ENCODE data around the gene SLC7A1.
A peak's percentile ranks its signal among the peaks of the same experiment; 100 is the strongest.
"Not testable (repeated sequence)": the region's sequence is repeated elsewhere in the genome, so short reads cannot be mapped to it uniquely, and the experiment has no call there.

The SLC7A1 gene

DNA sequence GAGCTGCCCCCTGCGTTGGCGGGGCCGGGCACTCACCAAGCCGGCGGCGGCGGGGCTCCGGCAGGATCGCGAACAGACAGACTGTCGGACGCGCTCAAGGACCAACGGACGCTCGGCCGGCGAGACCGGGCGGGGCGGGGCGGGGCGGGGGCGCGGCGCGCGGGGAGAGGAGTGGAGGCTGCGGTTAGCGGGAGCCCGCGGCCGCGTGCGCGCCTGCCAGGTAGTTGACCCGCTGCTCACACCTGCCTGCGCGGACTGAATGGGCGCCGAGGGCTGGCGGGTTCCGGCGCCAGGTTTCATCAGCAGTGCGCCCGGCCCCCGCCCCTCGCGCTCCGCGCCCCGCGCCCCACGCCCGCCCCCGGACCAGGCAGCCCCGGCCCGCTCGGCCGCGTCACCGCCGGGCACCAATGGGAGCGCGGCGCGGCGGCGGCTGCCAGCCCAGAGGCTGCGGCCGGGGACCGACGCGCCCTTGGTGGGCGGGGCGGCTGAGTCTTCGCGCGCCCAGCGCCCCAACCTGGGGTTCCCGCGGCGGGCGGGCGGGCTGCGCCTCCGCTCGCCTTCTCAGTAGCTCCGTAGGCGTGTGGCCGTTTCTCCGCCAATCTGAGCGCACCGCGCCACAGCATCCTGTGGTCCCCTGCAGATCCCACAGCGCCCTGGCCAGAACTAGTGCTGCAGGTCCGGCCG is at the start of gene SLC7A1:
Gene SLC7A1, minus strand, starts transcription at position 309 of the 684 bp plus-strand sequence. CDS start 59,500 bp downstream, outside the sequence.
- peak; percentile 82 for DNase-seq

DNA sequence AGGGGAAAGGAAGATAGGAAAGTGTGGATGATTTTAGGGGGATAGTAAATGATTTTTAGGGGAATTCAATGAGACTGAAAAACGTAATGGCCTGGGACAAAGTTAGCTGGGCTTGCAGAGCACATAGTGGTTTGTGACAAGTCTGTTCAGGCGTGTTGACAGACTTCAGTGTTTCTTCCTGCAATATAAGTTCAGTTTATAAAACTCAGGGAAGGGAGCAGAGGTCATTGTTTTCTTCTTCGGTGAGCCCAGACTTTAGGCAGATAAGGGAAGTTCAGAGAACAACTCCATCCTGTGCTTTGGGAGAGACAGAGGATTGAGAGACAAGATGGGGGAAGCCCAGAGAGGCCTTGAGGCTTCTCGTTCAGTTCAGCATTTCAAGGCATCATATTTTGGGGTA is 45.2 kb upstream of the SLC7A1 start:
- DNase-seq: no peak

GRCh38 chr13:29636831-29637230 is 41.3 kb upstream of the SLC7A1 start:
- not testable (repeated sequence) for DNase-seq

DNA sequence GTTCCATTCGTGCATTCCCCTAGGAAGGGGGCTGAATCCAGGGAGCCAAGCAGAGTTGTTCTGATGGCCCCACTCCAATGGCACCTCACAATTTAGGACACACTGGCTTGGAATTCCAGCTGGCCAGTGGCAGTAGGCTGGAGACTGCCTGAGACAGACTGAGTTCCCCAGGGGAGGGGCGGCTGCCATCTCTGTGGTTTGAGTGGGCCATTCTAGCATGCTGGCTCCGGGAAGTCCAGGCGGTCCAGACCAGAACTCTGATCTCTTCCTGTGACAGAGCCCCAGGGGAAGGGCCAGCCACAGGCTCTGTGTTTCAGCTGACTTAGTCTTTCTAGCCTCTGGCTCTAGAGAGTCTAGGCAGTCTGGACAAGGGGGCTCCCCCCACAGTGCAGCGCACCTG is 29.5 kb upstream of the SLC7A1 start:
- DNase-seq: no peak

GRCh38 chr13:29621841-29622240 is 26.4 kb upstream of the SLC7A1 start:
- DNase-seq: no peak

GRCh38 chr13:29621051-29621800 is 25.7 kb upstream of the SLC7A1 start:
- no peak for DNase-seq

DNA sequence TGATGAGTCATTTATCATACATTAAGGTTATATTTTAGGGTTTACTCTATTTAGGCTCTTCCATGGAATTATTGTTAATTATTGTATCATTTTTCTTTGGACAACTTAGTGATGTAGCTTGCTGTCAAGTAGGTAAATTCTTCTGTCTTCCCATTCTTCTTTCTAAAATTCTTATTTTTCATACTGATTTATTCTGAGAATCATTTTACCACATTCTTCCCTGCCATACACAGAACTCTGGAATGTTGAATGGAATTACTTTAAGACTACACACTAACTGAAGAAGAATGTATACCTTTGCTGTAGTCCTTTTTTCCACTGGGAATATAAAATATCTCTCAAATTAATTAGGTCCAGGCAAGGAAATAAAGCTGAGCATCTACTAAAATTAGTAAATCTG is 24.5 kb upstream of the SLC7A1 start:
- no peak for DNase-seq

DNA sequence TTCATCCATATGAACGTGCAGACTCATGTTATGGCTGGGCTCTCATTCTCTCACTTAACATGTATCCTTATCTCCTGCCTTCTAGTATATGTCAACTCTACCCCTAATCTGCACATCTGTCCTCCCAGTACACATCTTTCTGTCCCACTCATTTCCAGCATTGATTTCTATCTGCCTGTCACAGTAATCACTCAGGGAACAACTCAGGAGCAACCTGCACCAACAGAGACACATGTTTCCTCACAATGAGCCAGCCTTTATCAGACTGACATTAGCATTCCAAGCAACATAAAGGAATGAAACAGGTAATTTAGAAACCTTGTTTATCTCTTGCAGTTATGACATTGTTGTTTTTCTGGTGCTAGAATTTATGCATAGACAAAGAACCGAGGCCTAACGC is 17.6 kb upstream of the SLC7A1 start:
- no peak for DNase-seq

- no peak for DNase-seq
Observed at GRCh38 chr13:29607465-29607864, 12.0 kb upstream of the SLC7A1 start.

DNA sequence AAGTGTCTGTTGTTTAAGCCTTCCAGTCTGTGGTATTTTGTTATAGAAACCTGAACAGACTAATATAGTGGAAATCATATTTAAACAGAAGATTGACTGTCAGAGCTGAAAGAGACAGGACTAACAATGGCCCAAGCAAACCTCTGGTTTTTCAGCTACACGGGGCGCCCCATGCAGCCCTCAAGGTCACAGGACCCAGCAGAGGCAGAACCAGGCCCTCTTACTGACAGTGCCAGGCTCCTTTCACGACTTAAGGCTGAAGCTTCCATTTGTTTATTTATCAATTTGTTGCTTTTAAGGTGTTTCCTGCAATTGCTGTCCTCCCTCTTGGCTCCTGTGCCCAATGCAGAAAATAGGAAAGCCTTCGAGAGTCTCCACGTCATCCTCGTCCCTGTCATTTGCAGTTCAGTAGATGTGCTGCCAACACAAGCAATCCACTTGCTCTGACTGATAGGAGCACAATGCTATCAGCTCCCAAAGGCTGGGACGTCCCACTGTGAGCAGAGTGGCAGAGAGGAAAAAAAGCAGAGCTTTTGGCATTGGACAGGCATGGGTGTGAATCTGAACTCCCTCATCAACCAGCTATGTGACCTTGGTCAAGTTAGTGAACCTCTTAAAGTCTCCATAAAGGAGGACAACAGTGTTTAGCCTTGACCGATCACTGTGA is 10.5 kb upstream of the SLC7A1 start:
- no peak for DNase-seq

DNA sequence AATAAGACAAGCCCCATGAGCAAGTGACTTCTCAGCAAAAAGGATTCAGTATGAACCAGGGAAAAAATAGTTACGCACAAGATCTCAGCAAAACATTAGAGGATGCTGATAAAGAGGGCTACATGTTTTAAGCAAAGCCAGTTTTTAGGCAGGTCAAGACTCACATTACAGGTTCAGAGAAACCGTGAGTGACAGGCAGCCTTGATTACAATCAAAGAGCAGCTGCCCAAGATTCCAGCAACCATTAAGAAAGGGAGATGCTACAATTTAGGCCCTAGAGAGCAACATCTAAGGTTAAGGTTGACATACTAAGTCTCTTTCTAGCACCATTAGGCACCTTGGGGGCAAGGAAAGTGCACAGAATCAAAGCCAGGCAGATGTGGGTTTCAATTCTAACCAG is 2.8 kb upstream of the SLC7A1 start:
- DNase-seq: no peak

- DNase-seq: no peak
Observed at GRCh38 chr13:29597706-29598105, 2.2 kb upstream of the SLC7A1 start.

DNA sequence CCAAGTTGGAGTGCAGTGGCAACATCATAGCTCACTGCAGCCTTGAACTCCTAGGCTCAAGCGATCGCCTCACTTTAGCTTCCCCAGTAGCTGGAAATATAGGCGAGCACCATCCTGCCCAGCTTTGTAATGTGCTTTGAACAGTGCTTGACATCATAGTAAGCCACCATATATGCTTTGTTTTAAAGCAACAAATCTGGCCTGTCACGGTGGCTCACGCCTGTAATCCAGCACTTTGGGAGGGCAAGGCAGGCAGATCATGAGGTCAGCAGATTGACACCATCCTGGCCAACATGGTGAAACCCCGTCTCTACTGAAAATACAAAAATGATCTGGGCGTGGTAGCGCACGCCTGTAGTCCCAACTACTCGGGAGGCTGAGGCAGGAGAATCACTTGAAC is 1.8 kb upstream of the SLC7A1 start:
- no peak for DNase-seq

DNA sequence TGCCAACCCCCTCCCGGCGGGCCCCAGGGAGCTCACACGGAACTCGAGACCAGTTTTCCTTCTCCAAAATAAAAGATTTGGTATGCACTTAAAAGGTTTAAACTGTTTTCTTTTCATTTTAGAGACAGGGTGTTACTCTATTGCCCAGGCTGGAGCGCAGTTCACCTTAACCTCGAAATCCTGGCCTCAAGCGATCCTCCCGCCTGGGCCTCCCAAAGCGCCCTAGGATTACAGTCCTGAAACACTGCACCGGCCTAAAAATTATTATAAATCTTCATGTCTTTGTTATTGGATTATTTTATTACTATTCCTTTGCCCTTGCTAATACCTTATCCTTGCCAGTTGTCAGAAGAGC is 553 bp upstream of the SLC7A1 start:
- DNase-seq: no peak

DNA sequence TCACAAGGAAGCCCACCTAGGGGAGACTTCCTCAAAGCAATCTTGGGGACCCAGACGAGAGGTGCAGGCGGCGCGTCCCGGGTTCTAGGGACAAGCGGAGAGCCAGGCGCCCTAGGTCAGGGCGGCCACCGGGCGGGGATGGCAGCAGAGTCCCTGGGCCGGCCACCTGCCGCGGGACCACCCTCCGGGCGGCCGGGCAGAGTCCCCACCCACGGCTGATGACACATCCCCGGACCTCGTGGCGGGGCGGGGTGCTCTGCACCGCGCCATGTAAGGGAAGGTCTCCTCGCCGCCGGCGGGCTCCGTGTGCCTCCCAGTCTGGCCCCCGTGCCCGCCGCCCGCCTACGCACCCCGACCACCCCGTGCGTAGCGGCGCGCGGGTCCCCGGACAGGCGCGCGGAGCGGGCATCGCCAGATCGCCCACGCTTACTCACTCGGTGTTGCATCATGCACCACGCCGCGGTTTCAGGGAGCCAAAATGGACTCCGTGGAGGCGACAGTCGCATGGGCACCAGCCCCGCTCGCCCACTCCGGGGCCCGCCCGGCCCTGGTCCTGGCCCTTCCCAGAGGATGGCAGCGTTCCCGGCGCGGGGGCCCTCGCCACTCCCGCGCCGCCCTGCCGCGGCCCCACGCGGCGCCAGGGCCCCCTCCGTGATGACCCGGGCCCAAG is 643 bp downstream of the SLC7A1 start:
- peak; percentile 80 for DNase-seq

DNA sequence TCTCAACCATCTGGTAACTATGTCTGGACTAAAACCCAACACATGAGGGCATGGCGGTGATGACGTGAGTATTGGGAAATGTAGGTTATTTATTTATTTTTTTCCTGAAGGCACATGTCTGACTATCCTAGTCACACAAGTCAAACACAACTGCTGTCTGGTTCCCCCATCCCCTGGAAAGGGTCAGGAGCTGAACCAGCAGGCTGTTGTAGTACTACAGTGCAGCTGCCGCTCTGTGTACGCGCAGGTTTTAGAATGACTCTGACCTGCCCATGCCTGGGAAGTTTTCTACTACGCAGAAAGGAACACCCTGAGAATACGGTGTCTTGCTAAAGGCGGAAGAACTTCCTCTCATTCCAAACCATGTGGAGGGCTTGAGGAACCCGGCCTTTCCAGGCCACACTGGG is 1.2 kb downstream of the SLC7A1 start:
- peak; percentile 58 for DNase-seq

GRCh38 chr13:29593605-29594297 is 1.7 kb downstream of the SLC7A1 start:
- DNase-seq: no peak

DNA sequence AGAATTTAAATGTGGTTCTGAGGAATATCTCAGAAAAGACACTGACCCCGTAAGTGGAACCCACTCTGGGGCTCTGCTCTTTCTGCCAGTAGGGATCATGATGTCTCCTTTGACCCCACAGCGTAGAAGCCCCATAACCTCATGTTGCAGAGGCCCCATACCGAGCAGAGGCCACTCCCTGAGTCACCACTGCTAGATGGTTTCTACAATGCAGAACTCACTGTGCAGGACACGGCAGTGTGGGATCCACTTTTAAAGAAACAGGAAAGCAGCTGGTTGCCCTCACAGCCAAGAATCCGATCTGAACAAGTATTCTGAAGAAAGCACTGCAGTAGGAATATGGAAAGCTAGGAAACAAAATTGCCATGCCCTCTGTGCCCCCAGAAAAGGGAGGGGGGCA is 4.2 kb downstream of the SLC7A1 start:
- DNase-seq: no peak

DNA sequence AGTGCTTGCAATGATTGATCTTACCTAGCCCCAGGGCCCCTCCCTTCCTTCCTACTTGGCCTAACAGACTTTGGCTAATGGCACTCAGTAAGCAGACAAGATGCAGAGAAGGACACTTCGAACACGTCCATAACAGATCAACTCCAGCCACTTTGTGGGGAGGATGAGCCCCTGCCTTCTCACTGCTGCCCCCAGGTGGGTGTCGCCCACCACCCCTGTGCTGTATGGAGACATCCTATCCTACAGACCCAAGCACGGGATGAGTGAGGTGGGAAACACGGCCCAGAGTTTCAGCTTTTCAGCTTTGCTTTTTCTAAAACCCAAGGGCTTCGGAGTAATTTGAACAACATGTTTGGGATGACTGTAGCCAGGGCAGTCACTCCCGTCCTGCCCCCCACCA is 5.5 kb downstream of the SLC7A1 start:
- no peak for DNase-seq

DNA sequence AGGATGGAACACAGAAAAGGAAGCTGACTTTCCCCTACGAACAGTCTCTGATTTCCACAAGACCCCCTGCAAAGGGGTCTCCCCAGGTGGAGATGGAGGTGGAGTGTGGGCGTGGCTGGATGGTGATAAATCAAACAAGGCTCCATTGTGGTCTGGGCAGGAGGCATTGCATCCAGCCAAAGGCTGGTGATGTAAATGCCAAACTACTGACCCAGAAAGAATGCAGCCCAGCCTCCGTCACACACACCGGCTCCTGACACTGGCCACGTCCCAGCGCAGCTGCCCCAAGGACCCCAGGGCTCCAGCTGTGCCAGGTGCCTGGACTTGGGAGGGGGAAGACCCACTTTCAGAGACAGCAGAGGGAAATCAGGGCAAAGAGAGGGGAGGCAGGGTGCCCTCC is 6.3 kb downstream of the SLC7A1 start:
- no peak for DNase-seq

GRCh38 chr13:29587645-29588044 is 7.8 kb downstream of the SLC7A1 start:
- DNase-seq: no peak

DNA sequence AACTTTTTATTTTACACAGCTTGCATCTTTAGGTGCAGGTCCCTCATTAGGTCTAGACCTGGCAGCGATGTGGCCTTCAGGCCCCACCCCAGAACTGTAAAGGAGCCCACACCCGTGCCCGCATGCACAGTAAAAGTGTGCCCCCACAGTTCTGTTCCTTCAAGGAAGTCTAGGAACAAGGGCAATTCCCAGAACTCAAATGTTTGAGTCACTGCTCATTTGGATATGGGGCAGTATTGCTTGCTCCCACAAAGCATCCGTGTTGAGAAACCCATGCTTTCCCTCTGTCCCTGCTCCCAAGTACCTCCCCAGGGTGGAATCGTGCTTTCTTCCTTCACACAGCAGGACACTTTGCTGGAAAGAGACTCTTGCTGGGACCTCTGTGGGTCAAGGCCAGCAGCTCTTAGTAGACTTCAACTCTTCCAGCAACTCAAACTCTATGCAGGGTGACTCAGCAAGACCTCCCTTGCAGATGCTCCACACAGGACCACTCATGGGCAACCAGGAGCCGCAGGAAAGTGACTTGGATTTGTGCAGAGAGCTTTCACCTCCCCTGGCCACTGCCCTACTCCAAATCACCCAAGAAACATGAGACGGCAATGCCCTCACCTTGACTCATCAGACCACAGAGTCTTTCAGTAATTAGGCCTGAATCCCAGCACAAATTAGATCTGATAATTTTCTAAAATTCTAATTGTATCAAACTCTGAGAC is 12.3 kb downstream of the SLC7A1 start:
- DNase-seq: no peak
